ENCODE data around the gene DUSP16.
"Not testable (repeated sequence)": the region's sequence is repeated elsewhere in the genome, so short reads cannot be mapped to it uniquely, and the experiment has no call there.

DUSP16 gene

GRCh38 chr12:12534166-12534866 is 28.3 kb downstream of the DUSP16 start:
- H3K27me3 ChIP-seq = no peaks in the 10 kb centered on the region
- H3K9me3 ChIP-seq (replicated peaks in 1 of 11) = no peaks in the 10 kb centered on the region; a peak in 1 of 22 replicates
- peaks cover 0 to 6% (median 0%) of the 10 kb centered on the region in 11 experiments; a peak in 3 of 22 replicates for H4K20me1 ChIP-seq
- no peak for TF ChIP-seq Cebpa-rat (IDR thresholded peaks at IDR 0.05)
- H3K36me3 ChIP-seq = no peaks in the 10 kb centered on the region
- H3K9ac ChIP-seq = no peak overlapping the region
- H3K4me3 ChIP-seq = no peak overlapping the region
- H3K4me1 ChIP-seq = peaks cover 0 to 23% (median 14%) of the 10 kb centered on the region in 10 experiments; a peak in 14 of 20 replicates
- peak overlapping the region in 6 of 11 experiments; percentile 5 to 27 (median 20); a peak in 6 of 22 replicates for H3K4me2 ChIP-seq
- H3K27ac ChIP-seq = no peak overlapping the region

DNA sequence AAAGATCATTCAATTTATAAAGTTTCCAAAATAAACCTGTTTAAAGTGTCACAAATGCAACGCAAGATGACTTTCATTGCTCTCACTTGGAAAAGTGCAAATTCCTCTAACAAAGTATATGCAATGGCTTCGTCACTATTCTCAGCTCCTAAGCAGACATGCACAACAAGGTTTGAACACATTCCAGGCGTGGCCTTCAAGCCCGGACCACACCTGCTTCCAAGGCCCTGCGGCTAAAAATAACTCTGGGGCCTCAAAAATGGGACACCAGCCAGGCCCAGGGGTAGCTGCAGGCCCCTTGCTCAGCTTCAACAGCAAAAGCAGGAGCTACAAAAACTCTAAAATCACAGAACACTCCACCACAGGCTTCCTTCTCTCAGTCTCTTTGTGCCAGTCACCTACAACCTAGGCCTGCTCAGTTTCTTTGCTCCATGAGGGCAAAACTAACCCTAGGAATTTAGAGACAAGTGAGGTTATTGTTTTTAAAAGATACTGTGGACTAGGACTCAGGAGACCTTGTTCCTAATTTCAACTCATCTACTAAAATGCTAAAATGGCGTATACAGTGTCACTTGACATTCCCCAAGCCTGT is 29.3 kb downstream of the DUSP16 start:
- peaks cover 0 to 21% (median 13%) of the 10 kb centered on the region in 10 experiments; a peak in 14 of 20 replicates for H3K4me1 ChIP-seq
- TF ChIP-seq Cebpa-rat (IDR thresholded peaks at IDR 0.05) = no peak
- H3K36me3 ChIP-seq = no peaks in the 10 kb centered on the region
- H3K27ac ChIP-seq = no peak overlapping the region
- peak overlapping the region in 5 of 11 experiments; percentile 14 to 37 (median 27); a peak in 6 of 22 replicates for H3K4me2 ChIP-seq
- no peaks in the 10 kb centered on the region for H3K27me3 ChIP-seq
- H3K9me3 ChIP-seq (replicated peaks in 1 of 11) = no peaks in the 10 kb centered on the region; a peak in 1 of 22 replicates
- H3K4me3 ChIP-seq = no peak overlapping the region
- no peak overlapping the region for H3K9ac ChIP-seq
- peaks cover 0 to 6% (median 0%) of the 10 kb centered on the region in 11 experiments; a peak in 3 of 22 replicates for H4K20me1 ChIP-seq

DNA sequence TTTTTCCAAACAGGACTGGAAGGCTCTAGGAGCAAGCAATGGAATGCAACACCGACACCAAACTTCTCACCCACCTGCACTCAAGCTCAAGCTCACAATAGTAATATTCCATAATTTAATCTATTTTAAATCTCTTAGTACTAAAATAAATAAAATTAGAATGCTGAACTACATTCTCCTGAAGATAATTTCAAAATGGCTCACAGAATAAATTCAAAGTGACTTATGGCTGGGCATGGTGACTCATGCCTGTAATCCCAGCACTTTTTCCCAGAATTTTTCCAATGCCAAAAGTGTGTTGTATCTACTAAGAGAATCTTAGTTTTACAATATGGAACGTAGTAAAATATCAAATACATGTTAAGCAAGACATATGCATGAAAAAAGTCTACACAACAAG is 31.5 kb downstream of the DUSP16 start:
- TF ChIP-seq Cebpa-rat (IDR thresholded peaks at IDR 0.05) = no peak
- H3K9ac ChIP-seq = no peak overlapping the region
- no peaks in the 10 kb centered on the region for H3K36me3 ChIP-seq
- no peak overlapping the region for H3K27ac ChIP-seq
- peaks cover 0 to 21% (median 12%) of the 10 kb centered on the region in 10 experiments; a peak in 14 of 20 replicates for H3K4me1 ChIP-seq
- no peak overlapping the region for H3K4me2 ChIP-seq
- no peaks in the 10 kb centered on the region for H3K27me3 ChIP-seq
- peaks cover 0 to 6% (median 0%) of the 10 kb centered on the region in 11 experiments; a peak in 3 of 22 replicates for H4K20me1 ChIP-seq
- no peaks in the 10 kb centered on the region for H3K9me3 ChIP-seq (replicated peaks in 1 of 11)
- H3K4me3 ChIP-seq = no peak overlapping the region

DNA sequence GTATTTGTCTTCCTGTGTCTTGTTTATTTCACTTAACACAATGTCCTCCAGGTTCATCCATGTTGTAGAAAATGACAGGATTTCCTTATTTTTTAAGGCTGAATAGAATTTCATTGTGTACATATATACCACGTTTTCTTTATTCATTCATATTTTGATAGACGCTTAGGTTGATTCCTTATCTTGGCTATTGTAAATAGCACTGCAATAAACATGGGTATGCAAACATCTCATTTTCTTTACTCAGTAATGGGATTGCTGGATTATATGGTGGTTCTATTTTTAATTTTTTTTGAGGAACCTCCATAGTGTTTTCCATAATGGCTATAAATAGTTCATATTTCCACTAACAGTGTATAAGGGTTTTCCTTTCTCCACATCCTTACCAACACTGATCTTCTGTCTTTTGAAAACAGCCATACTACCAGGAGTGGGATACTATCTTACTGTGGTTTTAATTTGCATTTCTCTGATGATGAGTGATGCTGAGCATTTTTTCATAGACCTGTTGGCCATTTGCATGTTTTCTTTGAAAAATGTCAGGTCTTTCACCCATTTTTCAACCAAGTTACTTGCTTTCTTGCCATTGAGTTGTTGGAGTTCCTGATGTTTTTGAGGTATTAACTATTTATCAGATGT is 32.8 kb downstream of the DUSP16 start:
- H3K4me2 ChIP-seq = no peak overlapping the region
- no peaks in the 10 kb centered on the region for H3K36me3 ChIP-seq
- H3K27me3 ChIP-seq = no peaks in the 10 kb centered on the region
- H3K4me3 ChIP-seq = no peak overlapping the region
- H3K27ac ChIP-seq = no peak overlapping the region
- TF ChIP-seq Cebpa-rat (IDR thresholded peaks at IDR 0.05) = no peak
- H3K9me3 ChIP-seq (replicated peaks in 1 of 11) = no peaks in the 10 kb centered on the region
- H4K20me1 ChIP-seq = peaks cover 0 to 6% (median 0%) of the 10 kb centered on the region in 11 experiments; a peak in 3 of 22 replicates
- no peak overlapping the region for H3K9ac ChIP-seq
- H3K4me1 ChIP-seq = peaks cover 0 to 19% (median 12%) of the 10 kb centered on the region in 10 experiments; a peak in 14 of 20 replicates

- no peaks in the 10 kb centered on the region for H3K36me3 ChIP-seq
- no peak overlapping the region for H3K9ac ChIP-seq
- peaks cover 0 to 9% (median 4%) of the 10 kb centered on the region in 10 experiments; a peak in 10 of 20 replicates for H3K4me1 ChIP-seq
- no peaks in the 10 kb centered on the region for H3K27me3 ChIP-seq
- H4K20me1 ChIP-seq = peaks cover 0 to 5% (median 0%) of the 10 kb centered on the region in 11 experiments; a peak in 1 of 22 replicates
- H3K9me3 ChIP-seq (replicated peaks in 1 of 11) = no peaks in the 10 kb centered on the region
- no peak overlapping the region for H3K4me3 ChIP-seq
- no peak overlapping the region for H3K4me2 ChIP-seq
- TF ChIP-seq Cebpa-rat (IDR thresholded peaks at IDR 0.05) = no peak
- H3K27ac ChIP-seq = no peak overlapping the region
Observed at GRCh38 chr12:12528361-12529270, 34.0 kb downstream of the DUSP16 start.

- H3K36me3 ChIP-seq = no peaks in the 10 kb centered on the region
- peaks cover 0 to 4% (median 0%) of the 10 kb centered on the region in 10 experiments; a peak in 1 of 20 replicates for H3K4me1 ChIP-seq
- H3K27me3 ChIP-seq = no peaks in the 10 kb centered on the region
- H3K9me3 ChIP-seq (replicated peaks in 1 of 11) = no peaks in the 10 kb centered on the region
- no peaks in the 10 kb centered on the region for H4K20me1 ChIP-seq
- no peak overlapping the region for H3K4me2 ChIP-seq
- H3K4me3 ChIP-seq = no peak overlapping the region
- no peak for TF ChIP-seq Cebpa-rat (IDR thresholded peaks at IDR 0.05)
- H3K27ac ChIP-seq = no peak overlapping the region
- H3K9ac ChIP-seq = no peak overlapping the region
Observed at GRCh38 chr12:12527820-12528296, 34.8 kb downstream of the DUSP16 start.

- no peak overlapping the region for H3K4me3 ChIP-seq
- no peak overlapping the region for H3K9ac ChIP-seq
- peaks cover 0 to 7% (median 4%) of the 10 kb centered on the region in 11 experiments; a peak in 8 of 22 replicates for H3K36me3 ChIP-seq
- H3K4me2 ChIP-seq = no peak overlapping the region
- H3K27ac ChIP-seq = no peak overlapping the region
- H3K4me1 ChIP-seq = peaks cover 0 to 24% (median 0%) of the 10 kb centered on the region in 10 experiments; a peak in 6 of 20 replicates
- no peaks in the 10 kb centered on the region for H3K9me3 ChIP-seq (replicated peaks in 1 of 11)
- no peak for TF ChIP-seq Cebpa-rat (IDR thresholded peaks at IDR 0.05)
- H3K27me3 ChIP-seq = no peaks in the 10 kb centered on the region
- no peaks in the 10 kb centered on the region for H4K20me1 ChIP-seq
Observed at GRCh38 chr12:12524128-12524527, 38.5 kb downstream of the DUSP16 start.

- no peak for TF ChIP-seq Cebpa-rat (IDR thresholded peaks at IDR 0.05)
- peaks cover 0 to 25% (median 0%) of the 10 kb centered on the region in 10 experiments; a peak in 6 of 20 replicates for H3K4me1 ChIP-seq
- H3K4me2 ChIP-seq = no peak overlapping the region
- no peaks in the 10 kb centered on the region for H3K9me3 ChIP-seq (replicated peaks in 1 of 11)
- H3K4me3 ChIP-seq = no peak overlapping the region
- peaks cover 0 to 14% (median 9%) of the 10 kb centered on the region in 11 experiments; a peak in 12 of 22 replicates for H3K36me3 ChIP-seq
- H3K27me3 ChIP-seq = no peaks in the 10 kb centered on the region
- H4K20me1 ChIP-seq = no peaks in the 10 kb centered on the region
- no peak overlapping the region for H3K9ac ChIP-seq
- no peak overlapping the region for H3K27ac ChIP-seq
Observed at GRCh38 chr12:12523229-12523628, 39.4 kb downstream of the DUSP16 start.

DNA sequence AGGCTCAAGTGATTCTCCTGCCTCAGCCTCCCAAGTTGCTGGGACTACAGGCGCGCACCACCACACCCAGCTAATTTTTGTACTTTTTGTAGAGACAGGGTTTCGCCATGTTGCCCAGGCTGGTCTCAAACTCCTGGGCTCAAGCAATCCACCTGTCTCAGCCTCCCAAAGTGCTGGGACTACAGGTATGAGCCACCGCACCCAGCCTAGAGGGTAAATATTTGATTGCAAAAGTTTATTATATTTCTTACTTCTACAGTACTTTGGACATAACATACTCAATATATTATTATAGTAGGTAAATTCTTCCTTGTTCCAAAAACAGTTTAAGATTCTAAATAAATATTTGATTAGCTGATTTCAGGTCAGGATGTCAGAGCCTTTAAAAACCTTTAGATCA is 40.0 kb downstream of the DUSP16 start:
- not testable (repeated sequence) for H3K9me3 ChIP-seq (replicated peaks in 1 of 11); H4K20me1 ChIP-seq; H3K4me3 ChIP-seq; H3K4me2 ChIP-seq; H3K27me3 ChIP-seq; H3K27ac ChIP-seq; H3K9ac ChIP-seq
- Histone ChIP-seq H3K36me3 (peaks cover 0 to 20% (median 10%) of the 10 kb centered on the region in 11 experiments; a peak in 12 of 22 replicates), H3K4me1 (peaks cover 0 to 30% (median 0%) of the 10 kb centered on the region in 10 experiments; a peak in 6 of 20 replicates)
